ENCODE data around the gene FZD7. TPM values are rescaled to one million over a fixed set of nuclear protein-coding genes. Genes with fewer than 3 reads are reported as not detected.

FZD7 gene
- total and polyA plus RNA-seq, 2 of the 8 experiments (the other 6 are each of a cell fraction or from before 2014, with no cell fraction given): 176 to 246 TPM

DNA sequence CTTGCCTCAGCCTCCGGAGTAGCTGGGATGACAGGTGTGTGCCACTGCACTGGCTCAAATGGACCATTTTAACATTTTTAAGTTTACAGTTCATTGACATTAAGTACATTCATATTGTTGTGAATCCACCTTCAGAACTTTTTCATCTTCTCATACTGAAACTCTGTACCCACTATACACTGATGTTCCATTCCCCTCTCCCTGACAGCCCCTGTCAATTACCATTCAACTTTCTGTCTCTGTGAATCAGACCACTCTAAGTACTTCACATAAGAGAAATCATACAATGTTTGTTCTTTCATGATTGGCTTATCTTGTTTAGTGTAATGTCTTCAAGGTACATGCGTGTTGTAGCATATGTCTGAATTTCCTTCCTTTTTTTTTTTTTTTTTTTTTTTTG is 37.5 kb downstream of the FZD7 start:
- no peak overlapping the region for H3K14ac ChIP-seq (ENCODE audit: insufficient read length)
- H2AFZ ChIP-seq (ENCODE audit: low read length): no peak overlapping the region
- H3K4me2 ChIP-seq (ENCODE audit: insufficient read depth in 1 of 2, low read depth in 2 of 2, low read length in 2 of 2): no peak overlapping the region
- no peaks in the 10 kb centered on the region for H3K79me1 ChIP-seq (ENCODE audit: low read depth, low read length)
- no peak overlapping the region for H4K5ac ChIP-seq (ENCODE audit: insufficient read length, low read depth, low read length)
- H2BK15ac ChIP-seq (ENCODE audit: low read length): no peak overlapping the region
- no peak overlapping the region for H4K91ac ChIP-seq (replicated peaks; ENCODE audit: insufficient read length, low read length)
- H3K27me3 ChIP-seq (replicated peaks in 1 of 4; ENCODE audit: control insufficient read depth in 3 of 4, extremely low read depth in 1 of 4, insufficient read depth in 3 of 4, low read length in 3 of 4): no peaks in the 10 kb centered on the region
- H3K79me2 ChIP-seq (ENCODE audit: control insufficient read depth in 1 of 2, insufficient read depth in 2 of 2, low read length in 2 of 2): no peaks in the 10 kb centered on the region
- FAIRE-seq (no peak), DNase-seq (ENCODE audit: low read depth in 1 of 2, low spot score in 2 of 2) (no peak)
- H2BK12ac ChIP-seq (ENCODE audit: low read depth, low read length): no peak overlapping the region
- H2AK5ac ChIP-seq (ENCODE audit: low read depth, low read length): no peak overlapping the region
- TF ChIP-seq SP4 (IDR thresholded peaks at IDR 0.05; ENCODE audit: low read length) (no peak), TAF7 (optimal IDR thresholded peaks at IDR 0.05; ENCODE audit: borderline replicate concordance, low read depth, low read length) (no peak), KDM4A (IDR thresholded peaks at IDR 0.05; ENCODE audit: low read depth, low read length, severe bottlenecking) (no peak), GTF2F1 (IDR thresholded peaks at IDR 0.05; ENCODE audit: borderline replicate concordance, low read depth, low read length) (no peak), ZNF274 (IDR thresholded peaks at IDR 0.05; ENCODE audit: borderline replicate concordance, extremely low read depth, low read length) (no peak), TCF12 (IDR thresholded peaks at IDR 0.05; ENCODE audit: low read depth, low read length) (no peak), NRF1 (IDR thresholded peaks at IDR 0.05; ENCODE audit: low read depth, low read length) (no peak), PHF8 (conservative IDR thresholded peaks at IDR 0.05; ENCODE audit: low read depth, low read length) (no peak)
- TF ChIP-seq, protein P1, sequence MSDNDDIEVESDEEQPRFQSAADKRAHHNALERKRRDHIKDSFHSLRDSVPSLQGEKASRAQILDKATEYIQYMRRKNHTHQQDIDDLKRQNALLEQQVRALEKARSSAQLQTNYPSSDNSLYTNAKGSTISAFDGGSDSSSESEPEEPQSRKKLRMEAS (IDR thresholded peaks at IDR 0.05): no peak
- H3K23ac ChIP-seq (ENCODE audit: insufficient read length): no peak overlapping the region
- ChIA-PET POLR2A (ENCODE audit: partially characterized antibody) (no interaction called here), CTCF (ENCODE audit: partially characterized antibody) (interaction anchor here (1.4 kb wide), 1 partner anchor 9 kb away, joined by 3 read pairs; no protein-coding TSS in a partner anchor)
- H3K4me1 ChIP-seq (replicated peaks in 1 of 4; ENCODE audit: control insufficient read depth in 3 of 4, insufficient read depth in 4 of 4, low read length in 3 of 4): peaks cover 0 to 9% (median 1%) of the 10 kb centered on the region in 4 experiments; a peak in 4 of 7 replicates
- no peaks in the 10 kb centered on the region for H4K20me1 ChIP-seq (replicated peaks in 1 of 2; ENCODE audit: control insufficient read depth in 1 of 2, insufficient read depth in 2 of 2, low read length in 2 of 2)
- no peak overlapping the region for H3K27ac ChIP-seq (ENCODE audit: low read depth, low read length)
- no peak overlapping the region for H3K4ac ChIP-seq (replicated peaks; ENCODE audit: insufficient read length, low read depth, low read length)
- H3K56ac ChIP-seq (replicated peaks; ENCODE audit: insufficient read length, low read depth, low read length): no peak overlapping the region
- no peak overlapping the region for H3K18ac ChIP-seq (ENCODE audit: extremely low read depth, low read length)
- WGBS, 2 experiments (ENCODE audit: extremely low coverage in 1 of 2, insufficient coverage in 1 of 2, insufficient read length in 1 of 2, insufficient replicate concordance in 2 of 2, low coverage in 1 of 2, low lambda C conversion rate in 2 of 2, missing lambda C conversion rate in 1 of 2): 95% methylated on average over 2 of the region's 2 CpGs; no CpG with 5 or more reads in 1 of the 2 experiments
- no peak overlapping the region for H4K8ac ChIP-seq (ENCODE audit: extremely low read depth, insufficient read depth, low read length)
- H3K9ac ChIP-seq (replicated peaks in 1 of 4; ENCODE audit: extremely low read depth in 1 of 4, low read depth in 3 of 4, low read length in 3 of 4): no peak overlapping the region
- H3K36me3 ChIP-seq (ENCODE audit: control insufficient read depth in 2 of 4, insufficient read depth in 4 of 4, low read length in 3 of 4): no peaks in the 10 kb centered on the region
- no peak overlapping the region for H3K4me3 ChIP-seq (ENCODE audit: extremely low read depth in 1 of 4, insufficient read depth in 2 of 4, low read depth in 3 of 4, low read length in 4 of 4)
- H2BK120ac ChIP-seq (replicated peaks; ENCODE audit: low read depth, low read length): no peak overlapping the region
- no peak overlapping the region for H2BK5ac ChIP-seq (ENCODE audit: low read depth, low read length)
- no peak overlapping the region for H2BK20ac ChIP-seq (ENCODE audit: low read length)
- no peaks in the 10 kb centered on the region for H3K9me3 ChIP-seq (ENCODE audit: insufficient read depth in 2 of 2, low read depth in 1 of 2, low read length in 1 of 2)
- H3K23me2 ChIP-seq (ENCODE audit: low read depth, low read length): no peaks in the 10 kb centered on the region

Measured in H1 (cell line).